LNCaP clone FGC (cell line): ENCODE measurements around the gene ADGRL3.
A peak's percentile ranks its signal among the peaks of the same experiment; 100 is the strongest.

Source experiments
- DNase-seq: peaks from one replicate; pipeline ENCODE4 v3.0.0-alpha.2; 2011; ENCODE audit warnings: low read depth
- H3K4me3 ChIP-seq: 2 replicates; pipeline ENCODE4 v1.5.1; 2011; ENCODE audit warnings: mild to moderate bottlenecking, low read depth, low read length, control low read depth
- TF ChIP-seq, protein P1 (sequence below): IDR thresholded peaks from 2 replicates; pipeline ENCODE4 v1.5.1; 2012; ENCODE audit warnings: mild to moderate bottlenecking; ENCODE audit not compliant: control insufficient read depth, insufficient read depth; ENCODE audit errors: extremely low read depth

The ADGRL3 gene

DNA sequence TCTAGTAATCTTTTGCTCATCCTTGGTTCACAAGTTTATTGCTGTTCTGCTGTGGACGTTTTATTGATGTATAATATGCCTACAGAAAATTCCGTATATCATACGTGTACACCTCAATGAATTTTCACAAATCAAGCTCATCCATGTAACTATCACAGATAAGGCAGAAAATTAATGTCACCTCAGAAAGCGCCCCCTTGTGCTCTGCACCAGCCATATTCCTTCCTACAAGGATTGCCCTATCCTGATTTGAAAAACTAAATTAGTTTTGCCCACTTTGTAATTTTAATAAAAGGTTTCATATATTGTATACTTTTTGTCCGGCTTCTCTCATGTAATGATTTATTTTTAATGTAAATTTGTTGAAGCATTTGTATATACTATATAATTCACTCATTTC is 390.8 kb downstream of the ADGRL3 start:
- DNase-seq, result no peak
- no peak overlapping the region for H3K4me3 ChIP-seq
- TF ChIP-seq, protein P1, sequence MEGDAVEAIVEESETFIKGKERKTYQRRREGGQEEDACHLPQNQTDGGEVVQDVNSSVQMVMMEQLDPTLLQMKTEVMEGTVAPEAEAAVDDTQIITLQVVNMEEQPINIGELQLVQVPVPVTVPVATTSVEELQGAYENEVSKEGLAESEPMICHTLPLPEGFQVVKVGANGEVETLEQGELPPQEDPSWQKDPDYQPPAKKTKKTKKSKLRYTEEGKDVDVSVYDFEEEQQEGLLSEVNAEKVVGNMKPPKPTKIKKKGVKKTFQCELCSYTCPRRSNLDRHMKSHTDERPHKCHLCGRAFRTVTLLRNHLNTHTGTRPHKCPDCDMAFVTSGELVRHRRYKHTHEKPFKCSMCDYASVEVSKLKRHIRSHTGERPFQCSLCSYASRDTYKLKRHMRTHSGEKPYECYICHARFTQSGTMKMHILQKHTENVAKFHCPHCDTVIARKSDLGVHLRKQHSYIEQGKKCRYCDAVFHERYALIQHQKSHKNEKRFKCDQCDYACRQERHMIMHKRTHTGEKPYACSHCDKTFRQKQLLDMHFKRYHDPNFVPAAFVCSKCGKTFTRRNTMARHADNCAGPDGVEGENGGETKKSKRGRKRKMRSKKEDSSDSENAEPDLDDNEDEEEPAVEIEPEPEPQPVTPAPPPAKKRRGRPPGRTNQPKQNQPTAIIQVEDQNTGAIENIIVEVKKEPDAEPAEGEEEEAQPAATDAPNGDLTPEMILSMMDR, result no peak

DNA sequence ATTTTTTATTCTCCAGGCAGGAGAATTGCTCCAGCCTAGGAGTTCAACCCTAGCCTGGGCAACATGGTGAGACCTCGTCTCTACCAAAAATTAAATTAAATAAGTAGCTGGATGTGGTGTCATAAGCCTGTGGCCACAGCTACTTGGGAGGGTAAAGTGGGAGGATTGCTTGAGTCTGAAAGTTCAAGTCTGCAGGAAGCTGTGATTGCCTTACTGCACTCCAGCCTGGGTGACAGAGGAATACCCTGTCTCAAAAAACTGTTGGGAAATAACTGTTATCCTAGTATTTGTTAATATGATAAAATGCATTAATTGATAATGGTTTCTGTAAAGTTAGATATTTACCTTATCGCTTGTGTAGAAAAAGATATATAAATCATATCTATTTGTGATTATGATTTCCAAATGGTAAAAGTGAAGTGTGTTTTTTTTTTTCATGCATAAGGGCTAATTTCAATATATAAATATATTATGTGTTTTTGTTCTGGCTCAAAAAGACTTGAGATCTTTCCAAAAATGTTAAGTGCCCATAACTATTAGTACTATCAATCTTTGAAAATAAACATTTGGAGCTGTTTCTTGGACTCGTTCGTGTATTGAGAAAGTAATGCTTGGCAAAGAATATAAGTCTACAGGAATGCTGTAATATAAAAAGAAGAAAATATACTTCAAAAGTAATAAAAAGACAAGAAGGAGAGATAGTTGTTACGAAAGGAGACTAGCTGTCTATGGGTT is 396.6 kb downstream of the ADGRL3 start:
- TF ChIP-seq, protein P1, result no peak
- DNase-seq, result no peak
- H3K4me3 ChIP-seq, result no peak overlapping the region

DNA sequence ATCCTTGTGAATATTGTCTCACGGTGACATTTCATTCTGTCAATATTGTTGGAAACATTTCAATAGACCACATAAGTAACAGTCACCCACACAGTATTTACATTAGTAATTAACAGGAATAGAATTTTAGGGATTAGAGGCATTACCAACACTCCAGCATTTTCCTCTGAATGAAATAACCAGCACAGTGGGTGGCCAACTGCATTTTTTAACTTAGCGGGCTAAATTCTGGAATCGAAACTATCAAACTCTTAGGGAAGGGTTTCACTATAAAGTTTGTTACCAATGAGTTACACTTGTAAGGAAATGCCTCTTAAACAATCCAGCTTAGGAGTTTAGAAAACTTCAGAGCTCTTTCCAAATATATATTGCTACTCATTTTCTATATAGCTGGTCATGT is 403.0 kb downstream of the ADGRL3 start:
- no peak overlapping the region for H3K4me3 ChIP-seq
- TF ChIP-seq, protein P1, result no peak

DNA sequence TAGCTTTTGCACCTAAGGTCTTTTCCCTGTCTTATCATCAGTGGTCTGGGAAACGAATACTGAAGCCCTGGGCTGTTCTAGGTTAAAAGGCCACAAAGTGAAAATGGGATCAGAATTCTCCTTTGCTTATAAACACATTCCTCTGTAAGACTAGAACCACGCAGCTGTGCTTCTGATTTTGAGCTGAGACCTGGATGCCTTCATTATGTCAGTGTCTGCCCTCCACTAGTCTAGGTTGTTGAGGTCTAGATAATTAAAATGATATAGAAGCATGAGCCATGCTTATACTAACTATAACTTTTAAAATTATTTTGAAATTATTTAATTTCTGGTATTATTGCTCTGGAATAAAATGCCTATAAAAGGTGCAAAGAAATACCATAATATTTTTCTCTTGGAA is 403.9 kb downstream of the ADGRL3 start:
- TF ChIP-seq, protein P1, result no peak
- no peak for DNase-seq
- no peak overlapping the region for H3K4me3 ChIP-seq

More for the DNA sequence above, 403.0 kb downstream of the ADGRL3 start:
- no peak for DNase-seq

DNA sequence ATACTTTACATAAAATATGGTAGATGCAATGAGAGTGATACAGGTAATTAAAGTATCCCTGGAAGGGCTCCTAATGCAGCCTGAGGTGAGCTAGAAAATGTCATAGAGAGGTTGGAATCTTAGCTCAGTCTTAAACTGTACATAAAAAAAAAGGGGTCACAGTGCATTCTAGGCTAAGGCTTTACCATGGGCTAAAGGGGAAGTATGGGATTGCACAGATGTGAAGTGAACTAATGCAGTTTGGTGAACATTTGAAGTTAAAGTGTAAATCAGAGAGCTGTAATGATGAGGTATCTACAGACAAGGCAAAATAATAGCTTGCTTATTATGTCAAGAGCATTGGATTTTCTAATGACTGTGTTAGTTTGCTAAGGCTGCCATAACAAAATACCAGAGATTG is 405.9 kb downstream of the ADGRL3 start:
- TF ChIP-seq, protein P1, result no peak
- no peak for DNase-seq

DNA sequence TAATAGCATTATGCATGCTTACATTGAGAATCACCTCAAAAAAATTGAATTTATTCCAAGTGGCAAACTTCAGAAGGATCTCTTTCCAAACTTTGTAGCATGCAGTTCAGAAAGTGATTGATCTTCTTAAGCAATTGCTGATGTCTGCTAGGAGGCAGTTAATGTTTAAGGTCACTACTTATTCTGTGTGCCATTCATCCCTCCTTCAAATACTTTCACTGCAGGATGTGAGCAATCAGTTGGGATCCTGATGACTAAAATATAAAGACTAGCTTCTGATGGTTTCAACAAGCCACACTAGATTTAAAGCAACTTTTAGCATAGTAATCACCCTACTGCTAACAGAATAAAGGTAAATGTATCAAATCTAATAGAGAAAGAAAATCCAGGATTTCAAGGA is 414.1 kb downstream of the ADGRL3 start:
- H3K4me3 ChIP-seq, result no peak overlapping the region
- TF ChIP-seq, protein P1, result no peak
- DNase-seq, result no peak

More for the DNA sequence above, 405.9 kb downstream of the ADGRL3 start:
- no peak overlapping the region for H3K4me3 ChIP-seq

DNA sequence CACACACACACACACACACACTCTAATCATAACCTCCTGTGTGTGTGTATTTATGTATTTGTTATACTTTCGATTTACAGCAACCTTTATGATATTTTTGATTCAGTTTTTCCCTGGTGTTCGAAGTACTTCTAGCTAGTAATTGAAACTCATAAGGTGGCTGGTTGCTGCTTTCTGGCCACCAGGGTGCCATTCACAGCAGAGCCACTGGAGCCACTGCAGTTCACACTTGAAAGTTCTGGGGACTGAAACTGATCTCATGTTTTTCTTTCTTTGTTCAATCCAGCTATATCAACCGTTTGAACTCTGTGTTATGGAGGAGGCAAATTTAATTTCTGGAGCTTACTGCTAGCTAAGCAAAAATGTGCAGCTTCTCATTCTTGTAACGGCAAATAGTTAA is 419.4 kb downstream of the ADGRL3 start:
- no peak for DNase-seq
- TF ChIP-seq, protein P1, result 0 out of 2 replicates have a peak, but pooled peaks have one; percentile 20
- no peak overlapping the region for H3K4me3 ChIP-seq
